Suppressor macrophage treated with lipopolysaccharide for 4 hours (primary cell): Measurements from ENCODE around the gene RAPGEF1.
A peak's percentile ranks its signal among the peaks of the same experiment; 100 is the strongest.
"Not testable (repeated sequence)": the region's sequence is repeated elsewhere in the genome, so short reads cannot be mapped to it uniquely, and the experiment has no call there.

Source experiments
- DNase-seq: peaks from one replicate; pipeline ENCODE4 v3.0.0-alpha.2; 2020

RAPGEF1 gene

GRCh38 chr9:131578731-131579504, 161.0 kb downstream of the RAPGEF1 start:
- peak; percentile 46 for DNase-seq

DNA sequence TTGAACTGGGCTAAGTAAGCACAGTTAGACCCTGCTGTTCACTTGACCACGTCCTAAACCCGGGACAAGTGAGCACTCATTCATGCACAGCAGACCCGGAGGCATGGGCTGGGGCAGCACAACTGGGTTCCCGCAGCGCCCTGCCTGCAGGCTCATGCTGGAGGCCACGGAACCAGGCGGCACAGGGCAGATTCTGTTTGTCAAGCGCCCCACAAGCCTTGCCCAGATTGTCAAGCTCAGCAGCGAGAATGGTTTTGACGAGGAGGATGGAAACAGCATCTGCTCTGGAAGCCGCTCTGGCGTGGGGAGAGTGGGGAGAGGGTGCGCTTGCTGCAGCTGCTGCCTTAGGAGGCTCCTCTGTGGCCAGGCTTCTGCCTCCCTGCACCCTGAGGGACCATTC, 161.9 kb downstream of the RAPGEF1 start:
- DNase-seq = no peak

- no peak for DNase-seq
These were observed 162.6 kb downstream of the RAPGEF1 start for GRCh38 chr9:131577005-131578000.

DNA sequence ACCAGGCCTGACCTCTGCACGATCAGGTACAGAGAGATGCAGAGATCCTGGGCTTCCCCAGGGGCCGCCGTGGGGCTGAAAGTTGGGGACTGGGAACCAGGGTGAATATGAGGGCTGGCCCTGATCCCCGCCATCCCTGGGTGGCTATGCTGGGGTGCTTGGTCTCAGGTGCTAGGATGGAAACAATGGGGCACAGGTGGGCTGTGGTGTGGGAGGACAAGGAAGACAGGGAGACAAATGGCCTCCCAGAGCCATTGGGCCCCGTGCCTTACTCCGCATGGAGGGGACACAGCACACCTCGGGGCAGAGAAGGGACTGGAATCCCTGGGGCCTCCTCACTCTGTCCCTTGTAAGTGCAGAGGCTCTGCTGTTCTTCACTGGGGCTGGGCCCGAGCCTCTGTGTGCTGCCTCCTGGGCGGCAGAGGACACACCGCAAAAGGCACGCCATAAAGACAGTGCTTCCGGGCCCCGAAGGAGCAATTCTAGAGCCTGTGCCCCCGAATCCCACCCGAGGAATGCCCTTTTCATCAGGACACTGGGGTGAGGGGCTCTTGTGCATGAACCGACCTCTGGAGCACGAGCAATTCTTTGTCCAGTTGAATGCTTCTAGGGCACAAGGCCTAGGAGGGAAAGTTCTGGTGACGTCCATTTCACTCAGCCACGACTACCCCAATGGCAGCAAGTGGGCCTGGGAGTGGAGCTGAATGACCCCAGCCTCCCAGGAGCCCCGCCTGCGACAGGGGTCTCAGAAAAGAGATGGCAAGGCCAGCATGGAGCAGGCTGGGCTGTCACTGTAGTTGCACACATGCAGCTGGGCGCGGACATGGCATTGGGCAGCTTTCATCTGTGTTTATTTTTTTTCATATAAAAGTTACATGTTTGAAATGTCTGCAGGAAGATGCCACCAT, 163.7 kb downstream of the RAPGEF1 start:
- no peak for DNase-seq

- no peak for DNase-seq
These were observed 164.9 kb downstream of the RAPGEF1 start for GRCh38 chr9:131574730-131575640.

- no peak for DNase-seq
These were observed 172.0 kb downstream of the RAPGEF1 start for GRCh38 chr9:131567910-131568309.

DNA sequence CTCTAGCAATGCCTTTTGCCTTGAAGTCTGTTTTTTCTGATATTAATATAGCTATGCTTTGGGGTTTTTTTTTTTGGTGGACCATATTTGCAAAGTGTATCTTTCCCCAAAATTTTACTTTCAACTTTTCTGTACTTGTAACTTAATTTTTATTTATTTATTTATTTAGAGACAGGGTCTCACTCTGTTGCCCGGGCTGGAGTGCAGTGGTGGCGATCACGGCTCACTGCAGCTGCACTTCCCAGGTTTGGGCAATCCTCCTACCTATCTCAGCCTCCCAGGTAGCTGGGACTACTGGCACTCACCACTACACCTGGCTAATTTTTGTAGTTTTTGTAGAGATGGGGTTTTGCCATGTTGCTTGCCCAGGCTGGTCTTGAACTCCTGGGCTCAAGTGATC, 173.7 kb downstream of the RAPGEF1 start:
- no peak for DNase-seq

DNA sequence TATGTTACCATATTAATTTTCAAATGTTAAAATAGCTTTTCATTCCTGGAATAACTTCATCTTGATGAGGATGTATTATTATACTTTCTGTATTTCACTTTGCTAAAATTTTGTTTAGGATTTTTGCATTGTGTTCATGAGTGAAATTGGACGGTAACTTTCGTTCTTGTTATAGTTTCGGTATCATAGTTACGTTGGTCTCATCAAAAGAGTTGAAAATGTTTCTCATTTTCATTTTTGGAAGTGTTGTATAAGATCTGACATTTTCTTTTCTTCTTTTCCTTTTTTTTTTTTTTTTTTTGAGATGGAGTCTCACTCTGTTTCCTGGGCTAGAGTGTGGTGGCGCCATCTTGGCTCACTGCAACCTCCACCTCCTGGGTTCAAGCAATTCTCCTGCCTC, 174.5 kb downstream of the RAPGEF1 start:
- DNase-seq = no peak

GRCh38 chr9:131562032-131562959, 177.6 kb downstream of the RAPGEF1 start:
- DNase-seq = no peak

DNA sequence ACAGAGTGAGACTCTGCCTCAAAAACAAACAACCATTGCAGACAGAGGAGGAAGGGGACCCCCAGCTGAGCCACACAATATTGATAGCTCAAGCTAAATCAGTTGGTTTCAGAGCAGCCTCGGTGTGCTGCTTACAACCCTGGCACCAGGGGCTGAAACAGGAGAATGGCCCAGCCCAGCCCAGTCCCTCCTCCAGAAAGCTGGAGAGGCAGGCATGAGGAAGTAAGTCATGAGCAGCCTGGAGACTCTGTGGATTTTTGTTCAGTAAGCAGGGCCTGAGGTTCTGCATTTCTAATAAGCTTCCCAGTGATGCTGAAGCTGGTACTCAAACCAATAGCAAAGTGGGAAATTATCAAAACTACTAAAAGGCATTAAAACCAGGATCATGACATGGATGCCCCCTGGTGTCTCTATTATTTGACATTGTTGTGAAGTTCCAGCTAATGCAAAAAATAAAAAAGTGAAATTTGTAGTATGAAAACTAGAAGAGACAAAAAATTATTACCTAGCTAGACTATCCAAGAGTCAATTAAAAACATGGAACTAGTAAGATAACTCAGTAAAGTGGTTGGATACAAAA, 180.4 kb downstream of the RAPGEF1 start:
- DNase-seq = peak; percentile 26

DNA sequence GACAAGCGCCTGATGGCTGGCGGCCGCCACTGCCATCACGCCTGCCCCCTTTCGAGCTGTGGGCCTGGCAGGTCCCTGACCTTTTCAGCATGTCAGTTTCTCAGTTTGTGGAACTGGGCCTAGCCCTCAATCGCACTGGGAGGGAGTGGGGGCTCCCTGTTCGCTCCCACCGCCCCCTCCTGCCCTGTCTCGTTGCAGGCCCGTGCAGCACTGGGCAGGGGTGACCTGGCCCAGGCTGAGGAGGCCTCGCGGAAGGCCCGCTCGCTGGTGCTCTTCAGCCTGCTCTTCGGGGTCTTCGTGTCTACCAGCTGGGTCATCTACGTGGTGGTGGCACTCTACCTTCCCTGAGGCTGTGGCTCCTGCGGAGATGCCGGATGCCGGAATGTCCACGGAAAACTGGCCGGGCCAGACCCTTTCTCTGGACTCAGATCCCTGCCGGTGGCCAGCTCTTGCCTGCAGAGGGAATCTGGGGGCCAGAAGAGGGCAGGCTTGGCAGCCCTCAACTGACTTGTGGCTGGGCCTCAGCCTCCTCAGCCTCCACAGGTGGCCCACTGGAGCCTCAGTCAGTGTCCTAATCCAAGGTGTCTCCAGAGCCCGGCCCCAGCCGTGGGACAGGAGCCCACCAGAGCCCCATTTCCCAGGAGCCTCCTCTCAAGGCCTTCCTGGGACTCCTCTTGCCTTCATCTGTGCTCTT, 181.9 kb downstream of the RAPGEF1 start:
- DNase-seq = no peak

DNA sequence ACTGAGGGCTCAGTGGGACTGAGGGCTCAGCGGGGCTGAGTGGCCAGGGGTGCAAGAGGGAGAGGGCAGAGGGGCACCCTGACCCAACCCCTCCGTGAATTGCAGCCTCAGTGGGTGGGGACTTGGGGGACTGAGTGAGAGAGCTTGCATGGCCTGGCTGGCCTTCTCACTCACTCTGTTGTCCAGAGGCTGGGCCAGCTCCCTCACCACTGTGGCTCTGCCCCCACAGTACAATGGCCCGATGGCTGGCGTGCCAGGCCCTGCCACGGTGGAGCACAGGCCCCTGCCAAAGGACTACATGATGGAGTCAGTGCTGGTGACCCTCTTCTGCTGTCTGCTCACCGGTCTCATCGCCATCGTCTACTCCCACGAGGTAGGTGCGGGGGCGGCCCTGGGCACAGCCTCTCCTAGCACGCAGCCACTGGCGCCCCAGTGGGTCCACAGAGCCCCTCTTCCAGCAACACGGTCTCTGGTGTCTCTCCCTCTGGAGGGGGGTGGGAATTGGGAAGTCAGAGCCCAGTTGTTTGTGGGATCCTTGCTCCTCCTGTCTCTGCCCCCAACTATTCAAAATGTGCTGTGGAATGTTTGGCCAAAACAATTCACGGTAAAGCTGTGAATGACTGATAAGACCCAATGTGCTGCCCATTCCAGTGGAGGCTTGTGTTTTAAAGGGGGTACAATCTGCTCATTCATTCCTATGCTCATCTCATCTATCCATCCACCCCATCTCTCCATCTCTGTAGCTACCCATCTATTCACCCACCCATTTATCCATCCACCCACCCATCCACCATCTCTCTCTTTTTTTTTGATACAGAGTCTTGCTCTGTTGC, 183.8 kb downstream of the RAPGEF1 start:
- no peak for DNase-seq

DNA sequence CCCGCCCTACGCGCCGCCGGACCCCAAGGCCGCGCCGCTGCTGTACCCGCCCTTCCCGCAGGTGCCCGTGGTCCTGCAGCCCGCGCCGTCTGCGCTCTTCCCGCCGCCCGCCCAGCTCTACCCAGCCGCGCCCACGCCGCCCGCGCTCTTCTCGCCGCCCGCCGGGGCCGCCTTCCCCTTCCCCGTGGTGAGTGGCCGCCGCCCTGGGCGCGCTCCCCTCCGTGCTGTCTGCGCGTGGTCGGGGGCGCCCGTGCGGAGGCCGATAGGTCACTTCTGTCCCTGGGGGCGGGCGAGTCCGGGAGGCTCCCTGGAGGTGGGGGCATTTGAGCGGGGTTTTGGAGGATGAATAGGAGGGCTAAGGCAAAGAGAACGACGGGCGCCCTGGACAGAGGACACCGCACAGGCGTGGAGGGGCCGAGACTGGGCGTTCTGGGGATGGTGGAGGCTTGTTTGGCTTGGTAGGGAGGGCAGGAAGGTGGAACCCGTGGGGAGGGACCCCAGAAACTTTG, 185.0 kb downstream of the RAPGEF1 start:
- DNase-seq = no peak

- DNase-seq = no peak
These were observed 185.6 kb downstream of the RAPGEF1 start for GRCh38 chr9:131554087-131554842.

GRCh38 chr9:131552030-131552429, 187.8 kb downstream of the RAPGEF1 start:
- DNase-seq = no peak

DNA sequence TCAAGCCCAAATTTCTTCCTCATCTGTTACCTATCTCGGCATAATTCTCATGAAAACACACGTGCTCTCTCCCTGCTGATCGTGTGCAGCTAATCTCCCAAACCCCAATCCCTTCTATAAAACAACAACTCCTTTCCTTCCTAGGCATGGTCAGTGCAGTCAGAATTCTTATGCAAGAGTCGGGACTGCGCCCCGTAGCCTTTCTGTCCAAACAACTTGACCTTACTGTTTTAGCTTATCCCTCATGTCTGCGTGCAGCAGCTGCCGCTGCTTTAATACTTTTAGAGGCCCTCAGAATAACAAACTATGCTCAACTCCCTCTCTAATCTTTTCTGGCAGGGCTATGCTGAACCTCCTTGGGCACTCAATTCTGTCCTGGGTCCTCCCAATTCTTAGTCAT, 189.4 kb downstream of the RAPGEF1 start:
- not testable (repeated sequence) for DNase-seq

DNA sequence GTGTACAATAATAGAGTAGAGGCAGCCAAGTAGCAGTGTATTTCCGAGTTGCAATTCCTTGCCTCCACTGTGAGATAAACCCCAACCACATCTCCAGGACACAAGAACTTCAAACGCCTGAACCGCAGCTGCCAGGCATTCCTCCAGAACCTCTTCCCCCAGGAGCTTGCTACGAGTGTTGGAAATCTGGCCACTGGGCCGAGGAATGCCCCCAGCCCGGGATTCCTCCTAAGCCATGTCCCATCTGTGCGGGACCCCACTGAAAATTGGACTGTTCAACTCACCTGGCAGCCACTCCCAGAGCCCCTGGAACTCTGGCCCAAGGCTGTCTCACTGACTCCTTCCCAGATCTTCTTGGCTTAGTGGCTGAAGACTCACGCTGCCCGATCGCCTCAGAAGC, 190.7 kb downstream of the RAPGEF1 start:
- DNase-seq = not testable (repeated sequence)
